Left lung (tissue), 10 donors: ENCODE measurements around the gene PLEKHG4B. TPM values are rescaled to one million over a fixed set of nuclear protein-coding genes. Genes with fewer than 3 reads are reported as not detected.

Source experiments
- ATAC-seq: fragments of 200-7000 bp; cut with Tn5 transposase; one replicate; pipeline ENCODE4 v1.9.1; 2020; ENCODE audit warnings: moderate library complexity
- DNase-seq, 4 donors: peaks; one replicate each; pipeline ENCODE4 v3.0.0-alpha.2; 2013 to 2020
- H3K27ac ChIP-seq, 2 donors: fragments of 200-600 bp; sonication (generic) in 1 of 2; one replicate each; pipeline versions ENCODE4 v1.5.0 to v1.8.0; 2020 to 2021
- H3K27me3 ChIP-seq, 2 donors: fragments of 200-600 bp; sonication (generic) in 1 of 2; one replicate each; pipeline versions ENCODE4 v1.5.0 to v1.8.0; 2020 to 2021
- H3K36me3 ChIP-seq, 2 donors: fragments of 200-600 bp; sonication (generic) in 1 of 2; one replicate each; pipeline versions ENCODE4 v1.5.0 to v1.8.0; 2020 to 2021
- H3K4me1 ChIP-seq, 2 donors: fragments of 200-600 bp; one replicate each; pipeline ENCODE4 v1.8.0; 2021
- H3K4me3 ChIP-seq, 2 donors: fragments of 200-600 bp; sonication (generic) in 1 of 2; one replicate each; pipeline versions ENCODE4 v1.5.0 to v1.8.0; 2020 to 2021; ENCODE audit warnings: mild to moderate bottlenecking in 1 of 2
- H3K9me3 ChIP-seq, 2 donors: fragments of 200-600 bp; sonication (generic) in 1 of 2; one replicate each; pipeline versions ENCODE4 v1.5.0 to v1.8.0; 2020 to 2021
- intact Hi-C, 2 donors: fragments of 100-400 bp; cut with DNase I; formaldehyde crosslinking; loops; one replicate each; pipeline versions ENCODE4 v1.11.2 to v1.14.2; 2022
- polyA plus RNA-seq, 6 donors: library from polyadenylated mRNA; unstranded; fragments of 120-200 nt; gene quantifications; one replicate each; pipeline ENCODE4 v1.2.1, GENCODE V29; 2013; ENCODE audit not compliant: insufficient read length in 6 of 6
- total RNA-seq, 2 donors: library from RNA; stranded (reverse); fragmentation: NEBNext Ultra II Directional; extraction: Animal tissue kit (Norgen Biotek cat#: 25700); gene quantifications; one replicate each; pipeline ENCODE4 v1.2.1, GENCODE V29; 2021
- TF ChIP-seq, protein P1 (sequence below), 2 donors: fragments of 200-600 bp; sonication (generic) in 1 of 2; IDR thresholded peaks; one replicate each; pipeline versions ENCODE4 v1.5.0 to v1.8.0; 2021; ENCODE audit warnings: antibody characterized with exemption in 2 of 2
- donor health status: DM: no; HTN: yes; CAD: no.
- donor health status: DM: no; HTN: no; CAD: no.

PLEKHG4B gene
- total and polyA plus RNA-seq, 8 donors: 1.2 to 19.5 (median 15.5) TPM

DNA sequence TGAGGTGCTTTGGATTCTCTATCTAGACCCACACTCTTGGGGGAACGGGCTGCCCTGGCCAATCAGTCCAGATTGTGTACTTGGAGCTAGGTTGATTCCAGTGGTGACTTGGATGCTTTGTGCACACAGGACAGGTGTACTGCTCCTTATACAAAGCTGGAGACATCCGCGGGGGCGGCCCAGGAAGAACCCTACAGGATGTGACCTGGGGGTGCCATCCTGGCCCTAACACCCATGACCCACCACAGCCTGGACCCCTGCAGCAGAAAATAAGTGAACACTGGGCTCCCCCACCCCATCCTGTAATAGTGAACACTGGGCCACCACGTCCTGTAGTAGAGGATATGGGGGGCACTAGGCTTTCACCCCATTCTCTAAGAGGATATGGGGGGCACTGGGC is 12.1 kb upstream of the PLEKHG4B start:
- intact Hi-C loops: no loop called here
- TF ChIP-seq, protein P1, sequence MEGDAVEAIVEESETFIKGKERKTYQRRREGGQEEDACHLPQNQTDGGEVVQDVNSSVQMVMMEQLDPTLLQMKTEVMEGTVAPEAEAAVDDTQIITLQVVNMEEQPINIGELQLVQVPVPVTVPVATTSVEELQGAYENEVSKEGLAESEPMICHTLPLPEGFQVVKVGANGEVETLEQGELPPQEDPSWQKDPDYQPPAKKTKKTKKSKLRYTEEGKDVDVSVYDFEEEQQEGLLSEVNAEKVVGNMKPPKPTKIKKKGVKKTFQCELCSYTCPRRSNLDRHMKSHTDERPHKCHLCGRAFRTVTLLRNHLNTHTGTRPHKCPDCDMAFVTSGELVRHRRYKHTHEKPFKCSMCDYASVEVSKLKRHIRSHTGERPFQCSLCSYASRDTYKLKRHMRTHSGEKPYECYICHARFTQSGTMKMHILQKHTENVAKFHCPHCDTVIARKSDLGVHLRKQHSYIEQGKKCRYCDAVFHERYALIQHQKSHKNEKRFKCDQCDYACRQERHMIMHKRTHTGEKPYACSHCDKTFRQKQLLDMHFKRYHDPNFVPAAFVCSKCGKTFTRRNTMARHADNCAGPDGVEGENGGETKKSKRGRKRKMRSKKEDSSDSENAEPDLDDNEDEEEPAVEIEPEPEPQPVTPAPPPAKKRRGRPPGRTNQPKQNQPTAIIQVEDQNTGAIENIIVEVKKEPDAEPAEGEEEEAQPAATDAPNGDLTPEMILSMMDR (IDR thresholded peaks at IDR 0.05): no peak
- no peak overlapping the region for H3K4me3 ChIP-seq
- peaks cover 0 to 57% of the 10 kb centered on the region in 2 donors for H3K27me3 ChIP-seq
- DNase-seq (no peak), ATAC-seq (no peak)
- no peak overlapping the region for H3K27ac ChIP-seq
- no peaks in the 10 kb centered on the region for H3K36me3 ChIP-seq
- H3K9me3 ChIP-seq: no peaks in the 10 kb centered on the region
- no peaks in the 10 kb centered on the region for H3K4me1 ChIP-seq

DNA sequence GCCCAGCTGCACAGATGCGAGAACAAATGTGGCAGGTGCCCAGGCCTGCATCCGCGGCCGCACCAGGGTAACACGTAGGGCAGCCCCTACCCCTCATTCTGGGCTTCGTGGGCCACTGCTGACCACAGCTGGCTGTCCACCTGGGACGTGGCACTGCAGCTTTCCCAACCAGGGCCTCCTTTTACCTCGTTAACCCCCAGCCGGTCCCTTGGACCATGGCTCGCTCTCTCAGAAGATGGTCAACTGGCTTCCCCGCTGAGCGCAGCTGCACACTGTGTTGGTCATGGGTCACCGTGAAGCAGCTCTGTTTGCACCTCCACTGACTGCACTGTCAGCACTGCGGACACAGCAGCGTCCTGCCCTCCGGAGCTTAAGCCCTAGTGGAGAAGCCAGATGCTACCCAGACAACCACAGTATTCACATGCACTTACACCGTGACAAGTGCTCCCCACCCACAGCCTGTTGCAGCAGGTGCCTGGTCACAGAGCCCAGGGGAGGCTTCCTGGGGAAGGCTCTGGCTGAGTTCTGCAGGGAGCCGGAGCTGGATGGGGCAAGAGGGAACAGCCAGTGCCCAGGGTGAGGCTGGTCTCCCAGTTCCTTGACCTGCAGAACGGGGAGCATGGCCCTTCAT is 10.5 kb upstream of the PLEKHG4B start:
- TF ChIP-seq, protein P1 (IDR thresholded peaks at IDR 0.05): no peak
- intact Hi-C loops: no loop called here
- peak; percentile 33 for ATAC-seq
- Histone ChIP-seq H3K4me3 (no peak overlapping the region), H3K4me1 (no peaks in the 10 kb centered on the region), H3K9me3 (no peaks in the 10 kb centered on the region), H3K36me3 (no peaks in the 10 kb centered on the region), H3K27me3 (peaks cover 0 to 47% of the 10 kb centered on the region in 2 donors), H3K27ac (no peak overlapping the region)
- peak in 1 of 4 donors; percentile 43 for DNase-seq

DNA sequence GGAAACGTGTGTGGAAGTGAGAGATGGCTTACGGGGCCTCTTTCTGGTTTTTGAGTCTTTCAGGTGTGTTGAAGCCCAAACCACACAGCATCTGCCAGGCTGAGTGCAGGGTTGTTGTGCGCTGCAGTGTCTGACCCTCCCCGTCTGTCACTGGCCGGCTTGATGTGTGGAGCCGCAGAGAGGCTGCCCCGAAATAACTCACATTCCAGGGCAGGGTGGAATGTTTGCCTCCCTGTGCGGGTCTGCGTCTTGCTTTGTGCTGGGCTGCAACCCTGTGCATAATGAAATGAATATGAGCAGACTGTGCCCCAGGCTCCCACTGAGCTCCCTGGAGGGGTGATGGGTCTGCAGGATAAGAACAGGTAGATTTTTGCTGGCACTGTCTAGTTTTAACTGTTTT is 9.9 kb upstream of the PLEKHG4B start:
- no peak overlapping the region for H3K4me3 ChIP-seq
- H3K4me1 ChIP-seq: no peaks in the 10 kb centered on the region
- intact Hi-C loops: no loop called here
- H3K9me3 ChIP-seq: no peaks in the 10 kb centered on the region
- no peaks in the 10 kb centered on the region for H3K36me3 ChIP-seq
- H3K27ac ChIP-seq: no peak overlapping the region
- TF ChIP-seq, protein P1 (IDR thresholded peaks at IDR 0.05): no peak
- peaks cover 0 to 43% of the 10 kb centered on the region in 2 donors for H3K27me3 ChIP-seq
- peak in 1 of 4 donors; percentile 43 for DNase-seq
- peak; percentile 89 for ATAC-seq

GRCh38 chr5:82570-82969 is 9.4 kb upstream of the PLEKHG4B start:
- H3K4me1 ChIP-seq: no peaks in the 10 kb centered on the region
- no peaks in the 10 kb centered on the region for H3K9me3 ChIP-seq
- intact Hi-C loops: no loop called here
- no peak overlapping the region for H3K4me3 ChIP-seq
- no peak overlapping the region for H3K27ac ChIP-seq
- no peak for ATAC-seq
- no peaks in the 10 kb centered on the region for H3K36me3 ChIP-seq
- H3K27me3 ChIP-seq: peaks cover 0 to 47% of the 10 kb centered on the region in 2 donors
- no peak for DNase-seq
- TF ChIP-seq, protein P1 (IDR thresholded peaks at IDR 0.05): no peak

- intact Hi-C loops: no loop called here
- Histone ChIP-seq H3K4me3 (no peak overlapping the region), H3K4me1 (no peaks in the 10 kb centered on the region), H3K27me3 (peaks cover 0 to 47% of the 10 kb centered on the region in 2 donors), H3K36me3 (no peaks in the 10 kb centered on the region), H3K9me3 (no peaks in the 10 kb centered on the region), H3K27ac (no peak overlapping the region)
- TF ChIP-seq, protein P1 (IDR thresholded peaks at IDR 0.05): no peak
- no peak for DNase-seq
- ATAC-seq: no peak
Observed at GRCh38 chr5:83029-83428, 8.9 kb upstream of the PLEKHG4B start.
